RPMI8226 (cell line): ENCODE measurements around the gene IP6K2.

Experiments
- DNase-seq: peaks from one replicate; pipeline ENCODE4 v3.0.0-alpha.2; 2015

The IP6K2 gene

GRCh38 chr3:48662753-48663488 is 54.1 kb downstream of the IP6K2 start, which contains the start of gene CELSR3:
TSS of gene CELSR3 (minus strand) at chr3:48662886. CDS start at chr3:48662634, 252 bp downstream.
- DNase-seq, result peak; percentile 87

- DNase-seq, result no peak
Observed at GRCh38 chr3:48662145-48662752, 54.8 kb downstream of the IP6K2 start.

GRCh38 chr3:48661501-48662144 is 55.4 kb downstream of the IP6K2 start:
- peak; percentile 71 for DNase-seq

GRCh38 chr3:48660800-48661400 is 56.1 kb downstream of the IP6K2 start:
- DNase-seq, result no peak

- DNase-seq, result no peak
Observed at GRCh38 chr3:48656841-48657281, 60.2 kb downstream of the IP6K2 start.

- DNase-seq, result peak; percentile 84
Observed at GRCh38 chr3:48656061-48656840, 60.8 kb downstream of the IP6K2 start.

- no peak for DNase-seq
Observed at GRCh38 chr3:48655606-48656005, 61.4 kb downstream of the IP6K2 start.

- DNase-seq, result no peak
Observed at GRCh38 chr3:48655063-48655462, 62.0 kb downstream of the IP6K2 start.

GRCh38 chr3:48652923-48653715 is 63.9 kb downstream of the IP6K2 start:
- peak; percentile 88 for DNase-seq

GRCh38 chr3:48651771-48652170 is 65.2 kb downstream of the IP6K2 start:
- no peak for DNase-seq

GRCh38 chr3:48650723-48651122 is 66.3 kb downstream of the IP6K2 start:
- DNase-seq, result peak; percentile 74

- DNase-seq, result no peak
Observed at GRCh38 chr3:48648188-48648850, 68.7 kb downstream of the IP6K2 start.

- no peak for DNase-seq
Observed at GRCh38 chr3:48647714-48648113, 69.3 kb downstream of the IP6K2 start.

- no peak for DNase-seq
Observed at GRCh38 chr3:48644898-48645760, 71.9 kb downstream of the IP6K2 start.

GRCh38 chr3:48642605-48643004 is 74.4 kb downstream of the IP6K2 start:
- DNase-seq, result no peak

- DNase-seq, result no peak
Observed at GRCh38 chr3:48641396-48641795, 75.6 kb downstream of the IP6K2 start.

- DNase-seq, result no peak
Observed at GRCh38 chr3:48639944-48640606, 76.9 kb downstream of the IP6K2 start.
